NT2/D1 (cell line): ENCODE measurements around the gene UGGT1.

Experiments
- YY1 ChIP-seq: IDR thresholded peaks from 2 replicates; pipeline ENCODE4 v1.6.1; 2011; ENCODE audit not compliant: insufficient read length, insufficient read depth
- ZNF274 ChIP-seq: IDR thresholded peaks from 2 replicates; pipeline ENCODE4 v1.6.1; 2011; ENCODE audit warnings: mild to moderate bottlenecking, low read depth, low read length

- TF ChIP-seq ZNF274 (no peak), YY1 (no peak)
Measured at GRCh38 chr2:128236491-128237035, 145.6 kb downstream of the UGGT1 start.
